Left kidney (tissue), 2 donors: ENCODE measurements around the gene SPINK4. TPM values are rescaled to one million over a fixed set of nuclear protein-coding genes. Genes with fewer than 3 reads are reported as not detected.

Source experiments
- DNase-seq: peaks from one replicate; pipeline ENCODE4 v3.0.0-alpha.2; 2013
- polyA plus RNA-seq: library from polyadenylated mRNA; unstranded; fragments of 120-200 nt; gene quantifications from one replicate; pipeline ENCODE4 v1.2.1, GENCODE V29; 2013; ENCODE audit not compliant: insufficient read length

Gene SPINK4
- polyA plus RNA-seq, 1 donor = not detected

GRCh38 chr9:33257276-33257675 is 17.3 kb downstream of the SPINK4 start:
- DNase-seq = no peak

GRCh38 chr9:33260372-33260771 is 20.4 kb downstream of the SPINK4 start:
- no peak for DNase-seq

- DNase-seq = peak; percentile 21
Measured at GRCh38 chr9:33263131-33264002, 23.4 kb downstream of the SPINK4 start.

GRCh38 chr9:33264003-33264472 is 24.1 kb downstream of the SPINK4 start:
- peak; percentile 11 for DNase-seq

GRCh38 chr9:33264473-33265177 is 24.7 kb downstream of the SPINK4 start, which contains the start of the genes BAG1 and CHMP5:
Gene BAG1, minus strand, starts transcription at chr9:33264708.
Gene CHMP5, plus strand, starts transcription at chr9:33265049. Its CDS starts 30 bp downstream, at chr9:33265079.
- peak; percentile 99 for DNase-seq

- DNase-seq = no peak
Measured at GRCh38 chr9:33265211-33265865, 25.4 kb downstream of the SPINK4 start.

GRCh38 chr9:33267151-33267767 is 27.3 kb downstream of the SPINK4 start:
- DNase-seq = no peak

- no peak for DNase-seq
Measured at GRCh38 chr9:33270146-33270545, 30.2 kb downstream of the SPINK4 start.

- DNase-seq = no peak
Measured at GRCh38 chr9:33272061-33272460, 32.1 kb downstream of the SPINK4 start.

- DNase-seq = no peak
Measured at GRCh38 chr9:33273266-33273971, 33.5 kb downstream of the SPINK4 start.

- DNase-seq = no peak
Measured at GRCh38 chr9:33273972-33274328, 34.0 kb downstream of the SPINK4 start.

- DNase-seq = no peak
Measured at GRCh38 chr9:33277484-33277883, 37.5 kb downstream of the SPINK4 start.

GRCh38 chr9:33285502-33285901 is 45.5 kb downstream of the SPINK4 start:
- DNase-seq = no peak

- DNase-seq = peak; percentile 42
Measured at GRCh38 chr9:33287087-33287490, 47.1 kb downstream of the SPINK4 start.

- DNase-seq = no peak
Measured at GRCh38 chr9:33288235-33288634, 48.3 kb downstream of the SPINK4 start.

GRCh38 chr9:33288828-33289483 is 49.0 kb downstream of the SPINK4 start:
- no peak for DNase-seq

- no peak for DNase-seq
Measured at GRCh38 chr9:33289496-33289895, 49.5 kb downstream of the SPINK4 start.

- no peak for DNase-seq
Measured at GRCh38 chr9:33289936-33290246, 49.9 kb downstream of the SPINK4 start.

- DNase-seq = peak; percentile 98
Measured at GRCh38 chr9:33290247-33291030, 50.5 kb downstream of the SPINK4 start, which contains the start of gene NFX1. Gene NFX1, plus strand, starts transcription at chr9:33290516. Its CDS starts 57 bp downstream, at chr9:33290573.

- DNase-seq = no peak
Measured at GRCh38 chr9:33291031-33291397, 51.0 kb downstream of the SPINK4 start.
